HG03558 (cell line): ENCODE measurements around the gene ZNF239.
"Not testable (repeated sequence)": the region's sequence is repeated elsewhere in the genome, so short reads cannot be mapped to it uniquely, and the experiment has no call there.

Experiments
- ATAC-seq: cut with Tn5 transposase; IDR thresholded peaks from one replicate; pipeline ENCODE4 v1.9.1; 2021; ENCODE audit warnings: moderate number of reproducible peaks; ENCODE audit not compliant: unreplicated experiment; ENCODE audit errors: extremely low read depth

The ZNF239 gene

DNA sequence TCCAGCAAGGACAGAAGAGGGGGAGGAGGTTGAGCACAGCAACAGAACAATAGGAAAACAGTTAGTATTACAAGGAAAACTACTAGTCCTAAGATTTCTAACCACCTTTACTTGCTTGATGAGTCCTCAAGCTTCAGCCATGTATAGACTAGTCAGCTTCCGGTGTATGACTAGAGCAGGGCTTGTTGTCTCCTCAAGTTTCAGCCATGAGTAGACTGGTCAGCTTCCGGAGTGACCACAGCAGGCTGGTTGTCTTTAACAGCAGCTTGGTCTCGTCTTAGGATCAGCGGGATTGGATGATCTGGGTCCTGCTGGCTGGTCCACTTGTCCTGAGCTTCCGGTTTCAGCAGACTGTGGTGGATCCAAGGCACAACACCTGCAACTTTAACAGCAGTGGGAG, 10.6 kb upstream of the ZNF239 start:
- ATAC-seq: no peak

DNA sequence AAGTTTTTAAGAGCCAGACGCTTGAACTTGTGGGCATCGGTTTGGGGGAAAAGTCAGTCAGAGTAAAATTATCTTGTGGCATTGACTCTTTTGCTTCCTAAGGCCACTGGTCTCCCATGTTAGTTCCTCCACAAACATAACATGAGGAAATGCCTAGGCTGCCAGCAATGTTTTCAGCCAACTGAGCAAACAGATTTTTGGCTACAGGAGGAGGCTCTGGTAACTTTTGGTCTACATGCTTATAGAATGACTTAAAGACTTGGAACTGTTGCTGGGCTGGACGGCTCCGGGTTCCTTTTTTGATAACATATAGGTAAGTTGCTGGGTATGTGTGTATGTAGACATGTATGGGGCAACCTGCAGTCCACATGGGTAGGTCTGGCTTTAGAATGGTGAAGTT, 9.6 kb upstream of the ZNF239 start:
- ATAC-seq: no peak

DNA sequence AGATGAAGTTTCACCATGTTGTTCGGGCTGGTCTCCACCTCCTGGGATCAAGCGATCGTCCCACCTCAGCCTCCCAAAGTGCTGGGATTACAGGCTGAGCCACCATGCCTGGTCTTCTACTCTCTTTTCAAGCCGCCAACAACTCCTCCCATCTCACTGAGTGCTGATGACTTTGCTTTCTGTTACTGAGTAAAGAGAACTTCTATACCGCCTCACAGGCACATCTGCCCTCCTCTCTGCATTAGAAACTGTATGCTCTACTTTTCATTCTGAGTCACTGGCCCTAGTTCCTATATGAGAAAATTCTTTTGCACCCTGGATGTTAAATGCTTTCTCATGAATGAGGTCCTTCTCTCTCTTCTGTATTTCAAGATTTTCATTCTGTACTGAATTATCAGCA, 2.2 kb upstream of the ZNF239 start:
- ATAC-seq: no peak

DNA sequence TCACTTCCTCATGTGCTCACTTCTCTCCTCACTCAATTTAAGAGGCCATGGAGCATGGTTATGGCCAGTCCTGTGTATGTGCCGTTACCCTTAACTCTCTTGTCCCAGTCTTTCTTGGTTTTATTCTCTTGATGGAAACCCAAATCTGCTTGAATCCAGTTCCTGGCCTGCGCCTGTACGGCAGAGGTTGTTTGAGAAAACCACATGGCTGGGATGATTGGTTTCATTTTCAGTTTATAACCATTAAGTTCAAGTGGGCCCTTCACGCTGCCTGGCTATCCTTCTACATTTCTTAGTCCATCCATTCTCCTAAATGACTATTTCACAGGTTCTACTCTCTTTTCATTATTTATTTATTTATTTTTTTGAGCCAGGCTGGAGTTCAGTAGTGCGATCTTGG, 1.6 kb upstream of the ZNF239 start:
- no peak for ATAC-seq

DNA sequence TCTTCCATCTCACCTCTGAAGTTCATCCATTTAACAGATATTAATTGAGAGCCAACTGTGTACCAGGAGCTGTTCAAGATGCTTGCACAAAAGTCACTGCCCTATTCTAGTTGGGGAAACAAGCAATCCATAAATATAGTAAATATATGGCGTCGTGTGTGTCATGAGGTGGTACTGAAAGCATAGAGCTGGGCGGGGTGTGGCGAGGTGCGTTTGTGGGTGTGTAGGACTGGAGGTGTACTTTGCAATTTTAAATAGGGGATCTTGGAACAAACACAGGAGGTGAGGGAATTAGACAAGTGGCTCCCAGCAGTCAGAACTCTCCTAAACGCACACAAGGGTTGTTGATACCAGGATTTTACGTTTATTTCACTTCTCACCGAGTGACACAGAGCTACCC, 490 bp upstream of the ZNF239 start:
- no peak for ATAC-seq

DNA sequence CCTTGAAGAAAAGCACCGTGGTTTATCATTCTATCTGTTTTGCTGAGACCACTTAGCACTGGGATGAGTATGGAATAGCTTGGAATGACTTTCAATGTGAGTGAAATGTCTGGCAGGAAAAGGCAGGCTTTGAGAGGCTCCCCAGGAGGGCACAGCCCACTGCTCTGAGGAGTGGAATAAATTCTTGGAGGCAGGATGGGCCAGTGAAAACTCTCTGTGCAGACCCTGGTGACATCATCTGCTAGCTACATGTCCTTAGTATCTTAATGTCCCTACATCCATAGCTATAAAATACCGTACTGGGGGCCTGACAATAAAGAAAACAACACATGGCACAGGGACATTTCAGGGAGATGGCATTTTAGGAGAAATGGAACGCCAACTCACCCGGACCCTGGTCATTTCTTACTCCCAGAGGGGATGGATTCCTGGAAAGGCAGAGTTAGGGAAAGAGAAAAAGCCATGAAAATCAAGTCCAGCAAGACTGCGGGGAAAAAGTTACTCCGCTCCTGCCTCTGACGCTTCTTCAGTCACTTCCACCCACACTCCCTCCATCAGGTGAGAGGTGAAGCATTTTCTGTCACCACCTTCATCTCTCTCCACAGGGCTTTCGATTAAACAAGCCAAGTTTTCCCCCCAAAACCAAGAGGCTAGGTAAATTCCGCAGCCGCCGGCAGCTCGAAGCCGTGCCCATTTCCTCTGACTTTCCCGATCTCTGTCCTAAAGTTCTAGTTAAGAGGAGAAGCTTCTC, 991 bp downstream of the ZNF239 start:
- ATAC-seq: no peak

DNA sequence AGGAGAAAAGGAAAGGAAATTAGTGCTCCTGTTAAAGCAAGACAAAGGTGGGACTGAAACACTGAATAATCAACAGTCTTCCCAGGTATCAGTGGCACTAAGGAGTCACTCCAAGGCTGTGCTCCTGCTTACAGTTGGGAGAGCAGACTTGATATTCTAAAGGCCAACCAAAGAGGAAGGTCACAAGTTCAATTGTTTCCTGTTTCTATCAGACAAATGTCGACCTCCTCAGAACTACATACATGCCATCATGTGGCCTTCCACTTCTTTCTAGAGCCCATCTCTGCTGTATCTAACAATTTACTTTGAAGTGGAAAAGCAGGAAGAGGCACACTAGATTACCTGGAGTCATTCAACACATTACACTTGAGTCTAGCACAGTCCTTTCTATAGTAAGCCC, 3.4 kb downstream of the ZNF239 start:
- ATAC-seq: no peak

DNA sequence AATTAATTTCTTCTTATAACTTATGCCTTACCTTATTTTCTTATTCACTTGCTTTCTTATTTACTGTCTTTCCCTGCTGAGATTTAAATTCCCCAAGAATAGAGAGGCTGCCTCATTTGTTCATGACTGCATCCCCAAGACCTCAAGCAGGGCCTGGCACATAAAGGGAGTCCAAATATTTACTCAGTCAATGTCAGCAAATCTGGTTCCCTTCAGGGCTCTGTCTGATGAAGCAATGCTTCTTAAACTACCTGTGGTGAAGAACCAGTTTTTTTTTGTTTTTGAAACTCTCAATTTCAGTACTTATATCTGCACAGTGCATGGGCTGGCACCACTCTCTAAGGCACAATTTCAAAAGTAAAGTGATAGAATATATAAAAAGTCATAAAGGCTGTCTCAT, 4.7 kb downstream of the ZNF239 start:
- no peak for ATAC-seq

DNA sequence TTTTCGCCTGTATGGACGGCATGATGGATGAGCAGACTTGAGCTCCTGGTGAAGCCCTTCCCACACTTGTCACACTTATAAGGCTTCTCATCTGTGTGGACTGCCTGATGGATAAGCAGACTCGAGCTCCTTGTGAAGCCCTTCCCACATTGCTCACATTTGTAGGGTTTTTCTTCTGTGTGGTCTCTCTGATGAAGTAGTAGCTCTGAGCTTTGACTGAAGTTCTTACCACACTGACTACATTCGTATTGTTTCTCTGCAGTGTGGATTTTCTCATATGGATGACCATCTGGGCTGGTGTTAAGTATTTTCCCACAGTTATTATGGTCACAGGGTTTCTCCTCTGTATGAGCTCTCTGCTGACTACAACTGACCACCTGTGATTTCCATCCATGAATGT, 17.2 kb downstream of the ZNF239 start:
- ATAC-seq: no peak

DNA sequence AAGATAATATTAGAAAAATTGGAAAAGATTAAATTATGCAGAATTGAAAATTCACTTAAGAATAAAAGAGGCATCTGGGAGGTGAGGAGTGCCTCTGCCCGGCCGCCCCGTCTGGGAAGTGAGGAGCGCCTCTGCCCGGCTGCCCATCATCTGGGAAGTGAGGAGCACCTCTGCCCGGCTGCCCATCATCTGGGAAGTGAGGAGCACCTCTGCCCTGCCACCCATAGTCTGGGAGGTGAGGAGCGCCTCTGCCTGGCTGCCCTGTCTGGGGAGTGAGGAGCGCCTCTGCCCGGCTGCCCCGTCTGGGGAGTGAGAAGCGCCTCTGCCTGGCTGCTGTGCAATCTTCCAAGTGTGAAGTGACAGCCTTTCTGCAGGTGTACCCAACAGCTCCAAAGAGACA, 30.7 kb downstream of the ZNF239 start:
- ATAC-seq: not testable (repeated sequence)

DNA sequence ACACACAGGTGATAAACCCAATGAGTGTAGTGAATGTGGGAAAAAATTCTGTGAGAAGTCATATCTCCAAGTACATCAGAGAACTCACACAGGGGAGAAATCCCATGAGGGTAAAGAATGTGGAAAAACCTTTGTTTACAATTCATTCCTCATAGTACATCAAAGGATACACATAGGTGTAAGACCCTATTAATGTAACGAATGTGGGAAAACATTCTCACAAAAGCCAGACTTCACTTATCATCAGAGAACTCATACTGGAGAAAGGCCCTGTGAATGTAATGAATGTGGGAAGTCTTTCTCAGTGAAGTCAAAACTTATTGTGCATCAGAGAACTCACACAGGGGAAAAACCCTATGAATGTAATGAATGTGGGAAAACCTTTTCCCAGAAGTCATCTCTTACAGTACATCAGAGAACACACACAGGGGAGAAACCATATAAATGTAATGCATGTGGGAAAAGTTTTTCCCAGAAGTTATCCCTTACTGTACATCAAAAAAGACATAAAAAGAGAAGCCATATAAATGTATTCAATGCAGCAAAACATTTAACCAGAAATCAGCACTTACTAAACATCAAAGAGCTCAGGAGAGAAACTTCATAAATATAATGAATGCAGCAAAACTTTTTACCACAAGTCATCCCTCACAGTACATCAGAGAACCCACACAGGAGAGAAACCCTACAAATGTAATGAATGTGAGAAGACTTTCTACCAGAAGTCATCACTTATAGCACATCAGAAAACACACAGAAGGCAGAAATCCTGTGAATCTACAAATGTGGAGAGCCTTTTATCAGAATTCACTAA, 49.8 kb downstream of the ZNF239 start:
- no peak for ATAC-seq
